Hepatocyte (in vitro differentiated cells): ENCODE data around the gene CIZ1. TPM values are rescaled to one million over a fixed set of nuclear protein-coding genes. Genes with fewer than 3 reads are reported as not detected.

Experiments
- DNase-seq: peaks from one replicate; pipeline ENCODE4 v3.0.0-alpha.2; 2016; ENCODE audit warnings: low spot score
- H2AFZ ChIP-seq: fragments of 200-600 bp; sonication (generic); 2 replicates; pipeline ENCODE4 v1.6.0; 2016; ENCODE audit warnings: antibody characterized with exemption, mild to moderate bottlenecking
- H3K27ac ChIP-seq: fragments of 200-600 bp; sonication (generic); 2 replicates; pipeline ENCODE4 v1.5.1; 2016; ENCODE audit warnings: mild to moderate bottlenecking
- H3K27me3 ChIP-seq: fragments of 200-600 bp; sonication (generic); 2 replicates; pipeline ENCODE4 v1.6.1; 2016
- H3K36me3 ChIP-seq: fragments of 200-600 bp; sonication (generic); replicated peaks from 2 replicates; pipeline ENCODE4 v1.5.1; 2016; ENCODE audit warnings: low read depth; ENCODE audit not compliant: insufficient read depth
- H3K4me1 ChIP-seq: fragments of 200-600 bp; sonication (generic); 2 replicates; pipeline ENCODE4 v1.5.1; 2016; ENCODE audit warnings: mild to moderate bottlenecking, moderate library complexity; ENCODE audit not compliant: insufficient read depth
- H3K4me2 ChIP-seq: fragments of 200-600 bp; sonication (generic); 2 replicates; pipeline ENCODE4 v1.6.0; 2016
- H3K4me3 ChIP-seq: fragments of 200-600 bp; sonication (generic); 2 replicates; pipeline ENCODE4 v1.5.1; 2016; ENCODE audit warnings: mild to moderate bottlenecking
- H3K79me2 ChIP-seq: fragments of 200-600 bp; sonication (generic); 2 replicates; pipeline ENCODE4 v1.6.0; 2017; ENCODE audit warnings: mild to moderate bottlenecking
- H3K9me2 ChIP-seq: fragments of 200-600 bp; sonication (generic); replicated peaks from 2 replicates; pipeline ENCODE4 v1.6.0; 2017; ENCODE audit warnings: mild to moderate bottlenecking; ENCODE audit not compliant: insufficient read depth
- H3K9me3 ChIP-seq: fragments of 200-600 bp; sonication (generic); 2 replicates; pipeline ENCODE4 v1.5.1; 2016; ENCODE audit warnings: low read depth, mild to moderate bottlenecking
- H4K20me1 ChIP-seq: fragments of 200-600 bp; sonication (generic); 2 replicates; pipeline ENCODE4 v1.6.0; 2016; ENCODE audit warnings: mild to moderate bottlenecking; ENCODE audit not compliant: insufficient read depth, poor library complexity, severe bottlenecking
- CTCF ChIP-seq: fragments of 200-600 bp; sonication (generic); IDR thresholded peaks from 2 replicates; pipeline ENCODE4 v1.5.1; 2016; ENCODE audit warnings: antibody characterized with exemption, mild to moderate bottlenecking; ENCODE audit not compliant: poor library complexity
- EZH2 ChIP-seq: fragments of 200-600 bp; sonication (generic); IDR thresholded peaks from 2 replicates; pipeline ENCODE4 v1.6.1; 2016; ENCODE audit warnings: antibody characterized with exemption, mild to moderate bottlenecking, borderline replicate concordance
- EZH2phosphoT487 ChIP-seq: fragments of 200-600 bp; sonication (generic); IDR thresholded peaks from one replicate; pipeline ENCODE4 v1.6.1; 2018; ENCODE audit warnings: antibody characterized with exemption, mild to moderate bottlenecking, low read depth, moderate library complexity; ENCODE audit not compliant: unreplicated experiment, severe bottlenecking
- WGBS: methylation state at CpG from one replicate; pipeline ENCODE4 v1.1.6; 2016; ENCODE audit warnings: low lambda C conversion rate; ENCODE audit errors: missing lambda C conversion rate; 5-methylcytosine and 5-hydroxymethylcytosine counted together
- polyA plus RNA-seq: library from polyadenylated mRNA; unstranded; fragments of >200 nt; fragmentation: Nextera tagmentation; extraction: Ambion mirVana; gene quantifications from 2 replicates; pipeline ENCODE4 v1.2.1, GENCODE V29; 2016
- total RNA-seq: library from RNA; depleted of rRNA; stranded (reverse); fragments of >200 nt; gene quantifications from 2 replicates; pipeline ENCODE4 v1.2.3, GENCODE V29; 2014

The CIZ1 gene
- total and polyA plus RNA-seq, 2 experiments from 2014 or later: 31.0 to 85.6 TPM

DNA sequence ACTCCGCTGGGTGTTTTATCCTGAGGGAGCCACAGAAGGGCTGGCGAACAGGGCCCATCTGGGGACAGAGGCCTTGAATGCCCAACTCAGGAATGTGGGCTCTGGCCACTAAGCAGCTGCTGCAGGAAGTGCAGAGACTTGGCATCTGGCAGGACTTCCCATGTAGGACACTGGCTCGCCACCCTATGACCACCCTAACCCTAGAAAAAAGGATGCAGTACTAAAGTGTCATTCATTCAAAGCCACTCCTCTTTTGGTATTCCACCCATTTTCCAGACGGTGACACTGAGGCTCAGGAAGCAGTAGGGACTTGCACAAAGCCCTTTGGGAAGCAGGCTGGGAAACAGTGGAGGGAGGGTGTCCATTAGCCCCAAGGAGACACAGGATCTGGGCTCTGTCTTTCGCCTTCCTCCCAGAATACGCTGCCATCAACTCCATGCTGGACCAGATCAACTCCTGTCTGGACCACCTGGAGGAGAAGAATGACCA, 28.3 kb downstream of the CIZ1 start:
- Histone ChIP-seq H3K9me2 (no peaks in the 10 kb centered on the region), H3K36me3 (no peaks in the 10 kb centered on the region), H3K4me2 (no peak overlapping the region), H3K4me3 (no peak overlapping the region), H3K4me1 (no peaks in the 10 kb centered on the region), H2AFZ (no peak overlapping the region), H3K27me3 (no peaks in the 10 kb centered on the region), H3K9me3 (no peaks in the 10 kb centered on the region), H4K20me1 (no peaks in the 10 kb centered on the region), H3K79me2 (no peaks in the 10 kb centered on the region), H3K27ac (no peak overlapping the region)
- DNase-seq: no peak
- no peak for TF ChIP-seq EZH2
- no peak for TF ChIP-seq CTCF
- no peak for TF ChIP-seq EZH2phosphoT487
- WGBS: 98% methylated on average over 6 of the region's 6 CpGs

DNA sequence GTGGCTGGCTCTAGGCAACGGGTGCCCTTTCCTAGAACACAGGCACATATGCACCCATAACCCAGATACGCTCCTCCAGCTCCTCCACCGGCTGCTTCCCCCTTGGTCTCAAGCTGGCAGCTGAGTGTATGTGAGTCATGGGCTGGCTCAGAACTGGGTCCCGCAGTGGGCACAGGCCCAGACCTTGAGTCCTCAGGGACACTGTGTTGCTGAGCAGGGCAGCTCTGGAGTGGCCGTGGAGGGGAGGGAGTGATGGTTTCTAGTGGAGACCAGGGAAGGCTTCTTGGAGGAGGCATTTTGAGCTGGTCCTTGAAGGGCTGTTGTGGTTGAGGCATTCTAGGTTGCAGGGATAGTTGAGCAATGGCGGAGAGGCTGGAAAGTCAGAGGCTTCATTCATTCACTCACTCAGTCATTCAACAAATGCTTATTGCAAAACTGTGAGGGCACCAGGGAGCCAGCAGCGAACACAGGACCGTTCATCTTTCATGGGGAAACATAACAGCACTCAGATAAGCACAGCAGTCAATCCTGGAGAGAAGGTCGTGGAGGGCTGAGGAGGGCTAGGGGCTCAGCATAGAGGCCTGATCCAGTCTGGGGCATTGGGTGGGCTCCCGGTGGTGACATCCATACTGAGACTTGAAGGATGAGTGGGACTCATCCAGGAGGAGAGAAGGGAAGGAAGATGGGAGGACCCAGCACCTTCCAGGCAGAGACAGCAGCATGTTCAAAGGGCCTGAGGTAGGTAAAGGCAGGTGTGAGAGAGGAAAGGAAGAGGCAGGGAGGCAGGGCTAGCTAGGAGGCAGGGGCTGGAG, 29.0 kb downstream of the CIZ1 start:
- no peaks in the 10 kb centered on the region for H3K36me3 ChIP-seq
- H3K4me3 ChIP-seq: no peak overlapping the region
- no peak for TF ChIP-seq EZH2
- no peak for TF ChIP-seq EZH2phosphoT487
- TF ChIP-seq CTCF: no peak
- no peak overlapping the region for H2AFZ ChIP-seq
- no peaks in the 10 kb centered on the region for H3K27me3 ChIP-seq
- DNase-seq: no peak
- H4K20me1 ChIP-seq: no peaks in the 10 kb centered on the region
- H3K4me1 ChIP-seq: no peaks in the 10 kb centered on the region
- H3K27ac ChIP-seq: no peak overlapping the region
- H3K9me3 ChIP-seq: no peaks in the 10 kb centered on the region
- no peaks in the 10 kb centered on the region for H3K79me2 ChIP-seq
- 93% methylated on average over 10 of the region's 10 CpGs for WGBS
- no peak overlapping the region for H3K4me2 ChIP-seq
- H3K9me2 ChIP-seq: no peaks in the 10 kb centered on the region

- 95% methylated on average over 13 of the region's 13 CpGs for WGBS
- no peaks in the 10 kb centered on the region for H3K79me2 ChIP-seq
Observed at GRCh38 chr9:128161215-128161902, 30.0 kb downstream of the CIZ1 start.

More at GRCh38 chr9:128161215-128161902, 30.0 kb downstream of the CIZ1 start:
- Histone ChIP-seq H4K20me1 (no peaks in the 10 kb centered on the region), H3K4me1 (no peaks in the 10 kb centered on the region), H3K4me3 (no peak overlapping the region), H3K36me3 (no peaks in the 10 kb centered on the region), H2AFZ (no peak overlapping the region), H3K9me3 (no peaks in the 10 kb centered on the region), H3K27me3 (no peaks in the 10 kb centered on the region), H3K9me2 (no peaks in the 10 kb centered on the region), H3K4me2 (peak overlapping the region; percentile 98), H3K27ac (no peak overlapping the region)
- DNase-seq: no peak
- TF ChIP-seq EZH2phosphoT487: no peak
- TF ChIP-seq EZH2: no peak
- no peak for TF ChIP-seq CTCF
